HepG2 (cell line): ENCODE results near the gene FAHD1. TPM values are rescaled to one million over a fixed set of nuclear protein-coding genes. Genes with fewer than 3 reads are reported as not detected.

Experiments used
- ATAC-seq: fragments of 200-7000 bp; cut with Tn5 transposase; 3 replicates; pipeline ENCODE4 v1.9.1; 2020; ENCODE audit warnings: mild to moderate bottlenecking, moderate library complexity
- BruUV-seq: library from RNA; stranded (reverse); fragments of 400-500 nt; replicated peaks from 2 replicates; lab custom pipeline; 2021; lab: Mats Ljungman, UMichigan
- CTCF ChIA-PET: fragments of 300-600 bp; formaldehyde crosslinking; extraction: SDS; loops from one replicate; lab custom pipeline; 2021; ENCODE audit warnings: low total read pairs, inconsistent platforms, low intra/inter-chr PET ratio; lab: Yijun Ruan, JAX
- POLR2A ChIA-PET: fragments of 350-600 bp; sonication (Branson Sonifier 250); formaldehyde crosslinking; loops from one replicate; lab custom pipeline; 2020; ENCODE audit warnings: antibody characterized with exemption, inconsistent platforms; lab: Yijun Ruan, JAX
- DNase-seq: peaks from one replicate; pipeline ENCODE4 v3.0.0-alpha.2; 2015; ENCODE audit warnings: low spot score
- FAIRE-seq: peaks from 3 replicates; lab custom pipeline; 2011; peaks lifted over from hg19 to GRCh38; lab: Jason Lieb, UNC
- H2AFZ ChIP-seq: one replicate; pipeline ENCODE4 v1.6.1; 2011; ENCODE audit warnings: low read length, inconsistent platforms
- H3K27ac ChIP-seq: fragments of 300-600 bp; 3 replicates; pipeline ENCODE4 v1.8.0; 2011; ENCODE audit warnings: mixed run types, mild to moderate bottlenecking, mixed read lengths, low read length, inconsistent platforms; ENCODE audit not compliant: insufficient read depth; ENCODE audit errors: extremely low read length
- H3K27me3 ChIP-seq, 2 experiments: fragments of 200-600 bp in 1 of 2; 2 replicates in 1 of 2; 3 replicates in 1 of 2; pipeline versions ENCODE4 v1.6.0 to v1.8.0; 2011; ENCODE audit warnings: low read length in 2 of 2, mild to moderate bottlenecking in 2 of 2, moderate library complexity in 2 of 2, inconsistent platforms in 1 of 2; ENCODE audit not compliant: insufficient read depth in 2 of 2, control insufficient read depth in 1 of 2
- H3K36me3 ChIP-seq, 2 experiments: fragments of 200-600 bp in 1 of 2; replicated peaks in 1 of 2; 2 replicates in 1 of 2; 3 replicates in 1 of 2; pipeline versions ENCODE4 v1.5.1 to v1.8.0; 2011; ENCODE audit warnings: low read length in 2 of 2, inconsistent platforms in 1 of 2; ENCODE audit not compliant: insufficient read depth in 2 of 2, control insufficient read depth in 1 of 2
- H3K4me1 ChIP-seq: 2 replicates; pipeline ENCODE4 v1.5.1; 2012; ENCODE audit warnings: low read length, inconsistent platforms; ENCODE audit not compliant: insufficient read depth
- H3K4me2 ChIP-seq: 2 replicates; pipeline ENCODE4 v1.6.0; 2011; ENCODE audit warnings: low read depth, low read length, inconsistent platforms
- H3K4me3 ChIP-seq, 3 experiments: fragments of 200-600 bp in 1 of 3; sonication (generic), shearing (Covaris generic) in 1 of 3; replicated peaks in 1 of 3; 2 replicates each; pipeline ENCODE4 v1.5.1; 2011 to 2016; ENCODE audit warnings: low read length in 3 of 3, inconsistent platforms in 2 of 3, low read depth in 2 of 3, mild to moderate bottlenecking in 2 of 3, control low read depth in 1 of 3, mixed read lengths in 1 of 3; ENCODE audit not compliant: insufficient read depth in 1 of 3
- H3K79me2 ChIP-seq: one replicate; pipeline ENCODE4 v1.6.1; 2011; ENCODE audit warnings: low read length, inconsistent platforms; ENCODE audit not compliant: insufficient read depth
- H3K9ac ChIP-seq: 2 replicates; pipeline ENCODE4 v1.6.0; 2011; ENCODE audit warnings: mild to moderate bottlenecking, low read depth, low read length, inconsistent platforms; ENCODE audit not compliant: insufficient read depth
- H3K9me3 ChIP-seq: 2 replicates; pipeline ENCODE4 v1.5.1; 2012; ENCODE audit warnings: mild to moderate bottlenecking, low read length
- H4K20me1 ChIP-seq: 2 replicates; pipeline ENCODE4 v1.6.0; 2011; ENCODE audit warnings: inconsistent platforms, mild to moderate bottlenecking, low read length, moderate library complexity; ENCODE audit not compliant: insufficient read depth
- AKAP8 ChIP-seq: sonication (generic); formaldehyde crosslinking; IDR thresholded peaks from 2 replicates; pipeline ENCODE4 v1.5.1; 2020; ENCODE audit warnings: mild to moderate bottlenecking, missing genetic modification reagents
- GATA4 ChIP-seq: sonication (generic); IDR thresholded peaks from 2 replicates; pipeline ENCODE4 v1.6.1; 2016; ENCODE audit warnings: antibody characterized with exemption, low read depth, borderline replicate concordance
- KDM6A ChIP-seq: IDR thresholded peaks from 2 replicates; pipeline ENCODE4 v1.6.1; 2016; ENCODE audit warnings: low read depth
- NCOA2 ChIP-seq: sonication (generic); formaldehyde crosslinking; IDR thresholded peaks from 2 replicates; pipeline ENCODE4 v1.8.0; 2022; ENCODE audit warnings: inconsistent platforms
- PLRG1 ChIP-seq: fragments of 450-650 bp; conservative IDR thresholded peaks from 2 replicates; pipeline ENCODE4 v1.6.1; 2016
- POLR2G ChIP-seq: fragments of 200-400 bp; formaldehyde crosslinking; IDR thresholded peaks from 2 replicates; pipeline ENCODE4 v1.6.1; 2018; ENCODE audit warnings: mild to moderate bottlenecking, low read depth, low read length, moderate library complexity
- PTBP1 ChIP-seq: fragments of 200-400 bp; formaldehyde crosslinking; IDR thresholded peaks from 2 replicates; pipeline ENCODE4 v1.6.1; 2018; ENCODE audit warnings: low read length, low read depth; ENCODE audit not compliant: poor library complexity, severe bottlenecking
- XRCC5 ChIP-seq: fragments of 200-400 bp; formaldehyde crosslinking; optimal IDR thresholded peaks from 2 replicates; pipeline ENCODE3; 2017; ENCODE audit warnings: mild to moderate bottlenecking, low read length
- ZBTB21 ChIP-seq: sonication (generic); formaldehyde crosslinking; IDR thresholded peaks from 2 replicates; pipeline ENCODE4 v1.4.0; 2020; ENCODE audit warnings: missing genetic modification reagents
- ZSCAN20 ChIP-seq: sonication (generic); formaldehyde crosslinking; IDR thresholded peaks from 2 replicates; pipeline ENCODE4 v1.4.0; 2020; ENCODE audit warnings: missing genetic modification reagents, mild to moderate bottlenecking, borderline replicate concordance
- WGBS: methylation state at CpG from one replicate; pipeline ENCODE4 v1.1.6; 2017; ENCODE audit warnings: low lambda C conversion rate; 5-methylcytosine and 5-hydroxymethylcytosine counted together
- in situ Hi-C: cut with HindIII; loops from 2 replicates; pipeline ENCODE4 v1.10.0; 2017; ENCODE audit warnings: low pct_unique_long_range_greater_than_20kb; ENCODE audit not compliant: extremely low pct_ligation_motif_present
- intact Hi-C: fragments of 100-400 bp; cut with micrococcal nuclease; formaldehyde crosslinking; loops from one replicate; pipeline ENCODE4 v1.10.0; 2022; ENCODE audit not compliant: unreplicated experiment
- polyA plus RNA-seq, 8 experiments: library from polyadenylated mRNA; depleted of rRNA in 3 of 8; stranded (reverse) in 7 of 8; unstranded in 1 of 8; fragments of >200 nt; fragmentation: Illumina TruSeq in 4 of 8; extraction: Trizol in 4 of 8; gene quantifications; 2 replicates each; pipeline versions ENCODE4 v1.2.1 to v1.2.3, GENCODE V29; 2011 to 2016; ENCODE audit warnings: low read depth in 4 of 8, missing spikeins in 1 of 8, mixed read lengths in 1 of 8; ENCODE audit not compliant: insufficient read depth in 1 of 8
- total RNA-seq, 5 experiments: library from RNA; depleted of rRNA; stranded (reverse); fragments of >200 nt; fragmentation: Illumina TruSeq; extraction: Trizol; gene quantifications; 2 replicates each; pipeline ENCODE4 v1.2.3, GENCODE V29; 2016; ENCODE audit warnings: low read depth in 1 of 5
- TF ChIP-seq, protein P1 (sequence below): sonication (generic); formaldehyde crosslinking; IDR thresholded peaks from 2 replicates; pipeline ENCODE4 v1.5.0; 2020; ENCODE audit warnings: missing genetic modification reagents
- TF ChIP-seq, protein P2 (sequence below), 2 experiments: IDR thresholded peaks; 2 replicates each; pipeline ENCODE4 v1.6.1; 2011 to 2012; ENCODE audit warnings: low read length in 2 of 2, borderline replicate concordance in 1 of 2, low read depth in 1 of 2, mild to moderate bottlenecking in 1 of 2, moderate library complexity in 1 of 2
- TF ChIP-seq, protein P3 (sequence below): sonication (generic); formaldehyde crosslinking; IDR thresholded peaks from 2 replicates; pipeline ENCODE4 v1.8.0; 2022; ENCODE audit warnings: missing genetic modification reagents, mild to moderate bottlenecking, inconsistent platforms, borderline replicate concordance
- TF ChIP-seq, protein P4 (sequence below): sonication (generic); formaldehyde crosslinking; IDR thresholded peaks from 2 replicates; pipeline ENCODE4 v1.4.0; 2020; ENCODE audit warnings: missing genetic modification reagents, borderline replicate concordance
- TF ChIP-seq, protein P5 (sequence below): sonication (generic); formaldehyde crosslinking; conservative IDR thresholded peaks from 2 replicates; pipeline ENCODE4 v1.8.0; 2022; ENCODE audit warnings: low read depth, missing genetic modification reagents

The FAHD1 gene
- total and polyA plus RNA-seq, 2 of the 13 experiments (the other 11 are each of a cell fraction or from before 2014, with no cell fraction given), result 39.0 to 45.3 TPM

DNA sequence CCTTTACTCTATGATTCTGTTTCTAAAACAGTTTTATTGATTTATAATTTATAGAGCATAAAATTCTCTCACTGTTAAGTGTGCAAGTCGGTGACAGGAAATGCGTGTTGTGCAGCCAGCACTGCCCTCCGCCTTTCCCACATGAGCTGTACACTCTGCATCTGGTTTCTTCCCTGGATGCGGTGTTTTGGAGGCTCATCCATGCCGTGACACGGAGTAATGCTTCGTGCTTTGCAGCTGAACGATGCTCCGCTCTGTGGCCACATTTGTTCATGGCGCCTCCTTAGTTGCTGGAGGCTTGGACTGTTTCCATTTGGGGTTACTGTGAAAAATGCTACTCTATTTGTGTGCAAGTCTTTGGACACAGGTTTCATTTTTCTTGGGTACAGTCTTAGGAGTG is 26.3 kb upstream of the FAHD1 start:
- ATAC-seq, result no peak
- CTCF ChIA-PET, result no interaction called here
- intact Hi-C loops (no loop called here), in situ Hi-C loops (no loop called here)
- H3K9ac ChIP-seq, result no peak overlapping the region
- no peak for FAIRE-seq
- peaks cover 24% of the 10 kb centered on the region for H3K9me3 ChIP-seq
- no peaks in the 10 kb centered on the region for H3K79me2 ChIP-seq
- no peak overlapping the region for H3K4me2 ChIP-seq
- H3K4me3 ChIP-seq, result no peak overlapping the region
- POLR2A ChIA-PET, result interaction anchor here (1.1 to 1.2 kb wide), 2 partner anchors 13 to 18 kb away, joined by 3 read pairs; partner anchors contain the start of genes NUBP2 and SPSB3
- H3K4me1 ChIP-seq, result no peaks in the 10 kb centered on the region
- H3K27me3 ChIP-seq, result no peaks in the 10 kb centered on the region
- H3K36me3 ChIP-seq, result no peaks in the 10 kb centered on the region
- WGBS, result 89% methylated on average over 10 of the region's 10 CpGs
- no peaks in the 10 kb centered on the region for H4K20me1 ChIP-seq
- H2AFZ ChIP-seq, result no peak overlapping the region
- no peak overlapping the region for H3K27ac ChIP-seq
- DNase-seq, result no peak
- no TSS peak for BruUV-seq
- TF ChIP-seq ZBTB21 (no peak), NCOA2 (CRISPR knock-in tag) (no peak), ZSCAN20 (CRISPR knock-in tag) (no peak), AKAP8 (CRISPR knock-in tag) (no peak), GATA4 (no peak), PTBP1 (no peak), KDM6A (CRISPR knock-in tag) (no peak), POLR2G (no peak), PLRG1 (no peak), XRCC5 (no peak)
- TF ChIP-seq, protein P1, sequence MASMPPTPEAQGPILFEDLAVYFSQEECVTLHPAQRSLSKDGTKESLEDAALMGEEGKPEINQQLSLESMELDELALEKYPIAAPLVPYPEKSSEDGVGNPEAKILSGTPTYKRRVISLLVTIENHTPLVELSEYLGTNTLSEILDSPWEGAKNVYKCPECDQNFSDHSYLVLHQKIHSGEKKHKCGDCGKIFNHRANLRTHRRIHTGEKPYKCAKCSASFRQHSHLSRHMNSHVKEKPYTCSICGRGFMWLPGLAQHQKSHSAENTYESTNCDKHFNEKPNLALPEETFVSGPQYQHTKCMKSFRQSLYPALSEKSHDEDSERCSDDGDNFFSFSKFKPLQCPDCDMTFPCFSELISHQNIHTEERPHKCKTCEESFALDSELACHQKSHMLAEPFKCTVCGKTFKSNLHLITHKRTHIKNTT (CRISPR knock-in tag), result no peak
- TF ChIP-seq, protein P2, sequence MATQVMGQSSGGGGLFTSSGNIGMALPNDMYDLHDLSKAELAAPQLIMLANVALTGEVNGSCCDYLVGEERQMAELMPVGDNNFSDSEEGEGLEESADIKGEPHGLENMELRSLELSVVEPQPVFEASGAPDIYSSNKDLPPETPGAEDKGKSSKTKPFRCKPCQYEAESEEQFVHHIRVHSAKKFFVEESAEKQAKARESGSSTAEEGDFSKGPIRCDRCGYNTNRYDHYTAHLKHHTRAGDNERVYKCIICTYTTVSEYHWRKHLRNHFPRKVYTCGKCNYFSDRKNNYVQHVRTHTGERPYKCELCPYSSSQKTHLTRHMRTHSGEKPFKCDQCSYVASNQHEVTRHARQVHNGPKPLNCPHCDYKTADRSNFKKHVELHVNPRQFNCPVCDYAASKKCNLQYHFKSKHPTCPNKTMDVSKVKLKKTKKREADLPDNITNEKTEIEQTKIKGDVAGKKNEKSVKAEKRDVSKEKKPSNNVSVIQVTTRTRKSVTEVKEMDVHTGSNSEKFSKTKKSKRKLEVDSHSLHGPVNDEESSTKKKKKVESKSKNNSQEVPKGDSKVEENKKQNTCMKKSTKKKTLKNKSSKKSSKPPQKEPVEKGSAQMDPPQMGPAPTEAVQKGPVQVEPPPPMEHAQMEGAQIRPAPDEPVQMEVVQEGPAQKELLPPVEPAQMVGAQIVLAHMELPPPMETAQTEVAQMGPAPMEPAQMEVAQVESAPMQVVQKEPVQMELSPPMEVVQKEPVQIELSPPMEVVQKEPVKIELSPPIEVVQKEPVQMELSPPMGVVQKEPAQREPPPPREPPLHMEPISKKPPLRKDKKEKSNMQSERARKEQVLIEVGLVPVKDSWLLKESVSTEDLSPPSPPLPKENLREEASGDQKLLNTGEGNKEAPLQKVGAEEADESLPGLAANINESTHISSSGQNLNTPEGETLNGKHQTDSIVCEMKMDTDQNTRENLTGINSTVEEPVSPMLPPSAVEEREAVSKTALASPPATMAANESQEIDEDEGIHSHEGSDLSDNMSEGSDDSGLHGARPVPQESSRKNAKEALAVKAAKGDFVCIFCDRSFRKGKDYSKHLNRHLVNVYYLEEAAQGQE (IDR thresholded peaks at IDR 0.05; ENCODE audit: borderline replicate concordance in 1 of 2, low read depth in 1 of 2, low read length in 2 of 2), result no peak
- TF ChIP-seq, protein P3, sequence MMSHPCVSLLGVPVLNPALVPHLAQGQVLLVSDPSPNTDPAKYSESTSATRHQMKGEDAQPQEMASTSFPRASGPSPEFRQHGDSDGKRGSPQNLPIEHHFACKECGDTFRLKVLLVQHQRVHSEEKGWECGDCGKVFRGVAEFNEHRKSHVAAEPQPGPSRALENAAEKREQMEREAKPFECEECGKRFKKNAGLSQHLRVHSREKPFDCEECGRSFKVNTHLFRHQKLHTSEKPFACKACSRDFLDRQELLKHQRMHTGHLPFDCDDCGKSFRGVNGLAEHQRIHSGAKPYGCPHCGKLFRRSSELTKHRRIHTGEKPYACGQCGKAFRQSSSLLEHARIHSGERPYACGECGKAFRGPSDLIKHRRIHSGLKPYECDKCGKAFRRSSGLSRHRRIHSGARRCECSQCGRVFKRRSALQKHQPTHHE (CRISPR knock-in tag), result no peak
- TF ChIP-seq, protein P4, sequence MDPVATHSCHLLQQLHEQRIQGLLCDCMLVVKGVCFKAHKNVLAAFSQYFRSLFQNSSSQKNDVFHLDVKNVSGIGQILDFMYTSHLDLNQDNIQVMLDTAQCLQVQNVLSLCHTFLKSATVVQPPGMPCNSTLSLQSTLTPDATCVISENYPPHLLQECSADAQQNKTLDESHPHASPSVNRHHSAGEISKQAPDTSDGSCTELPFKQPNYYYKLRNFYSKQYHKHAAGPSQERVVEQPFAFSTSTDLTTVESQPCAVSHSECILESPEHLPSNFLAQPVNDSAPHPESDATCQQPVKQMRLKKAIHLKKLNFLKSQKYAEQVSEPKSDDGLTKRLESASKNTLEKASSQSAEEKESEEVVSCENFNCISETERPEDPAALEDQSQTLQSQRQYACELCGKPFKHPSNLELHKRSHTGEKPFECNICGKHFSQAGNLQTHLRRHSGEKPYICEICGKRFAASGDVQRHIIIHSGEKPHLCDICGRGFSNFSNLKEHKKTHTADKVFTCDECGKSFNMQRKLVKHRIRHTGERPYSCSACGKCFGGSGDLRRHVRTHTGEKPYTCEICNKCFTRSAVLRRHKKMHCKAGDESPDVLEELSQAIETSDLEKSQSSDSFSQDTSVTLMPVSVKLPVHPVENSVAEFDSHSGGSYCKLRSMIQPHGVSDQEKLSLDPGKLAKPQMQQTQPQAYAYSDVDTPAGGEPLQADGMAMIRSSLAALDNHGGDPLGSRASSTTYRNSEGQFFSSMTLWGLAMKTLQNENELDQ (CRISPR knock-in tag), result no peak
- TF ChIP-seq, protein P5, sequence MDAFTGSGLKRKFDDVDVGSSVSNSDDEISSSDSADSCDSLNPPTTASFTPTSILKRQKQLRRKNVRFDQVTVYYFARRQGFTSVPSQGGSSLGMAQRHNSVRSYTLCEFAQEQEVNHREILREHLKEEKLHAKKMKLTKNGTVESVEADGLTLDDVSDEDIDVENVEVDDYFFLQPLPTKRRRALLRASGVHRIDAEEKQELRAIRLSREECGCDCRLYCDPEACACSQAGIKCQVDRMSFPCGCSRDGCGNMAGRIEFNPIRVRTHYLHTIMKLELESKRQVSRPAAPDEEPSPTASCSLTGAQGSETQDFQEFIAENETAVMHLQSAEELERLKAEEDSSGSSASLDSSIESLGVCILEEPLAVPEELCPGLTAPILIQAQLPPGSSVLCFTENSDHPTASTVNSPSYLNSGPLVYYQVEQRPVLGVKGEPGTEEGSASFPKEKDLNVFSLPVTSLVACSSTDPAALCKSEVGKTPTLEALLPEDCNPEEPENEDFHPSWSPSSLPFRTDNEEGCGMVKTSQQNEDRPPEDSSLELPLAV, result no peak
